IMR-90 (cell line): ENCODE results near the gene ACOXL. TPM values are rescaled to one million over a fixed set of nuclear protein-coding genes. Genes with fewer than 3 reads are reported as not detected.

Source experiments
- ATAC-seq: fragments of 200-7000 bp; cut with Tn5 transposase; 2 replicates; pipeline ENCODE4 v1.9.1; 2020; ENCODE audit warnings: low read depth, mild to moderate bottlenecking, moderate library complexity
- BruUV-seq: library from RNA; stranded (reverse); fragments of 400-500 nt; replicated peaks from 2 replicates; lab custom pipeline; 2021; lab: Mats Ljungman, UMichigan
- CTCF ChIA-PET: fragments of 300-600 bp; formaldehyde crosslinking; extraction: SDS; loops from one replicate; lab custom pipeline; 2021; ENCODE audit warnings: antibody characterized with exemption; lab: Yijun Ruan, JAX
- POLR2A ChIA-PET: fragments of 300-600 bp; sonication (Branson Sonifier 250); formaldehyde crosslinking; loops from one replicate; lab custom pipeline; 2022; ENCODE audit warnings: antibody characterized with exemption; ENCODE audit not compliant: unreplicated experiment; lab: Charles Lee
- DNase-seq: peaks from one replicate; pipeline ENCODE4 v3.0.0; 2013
- H2AFZ ChIP-seq: replicated peaks from 2 replicates; pipeline ENCODE3; 2013; ENCODE audit warnings: low read length, mild to moderate bottlenecking; ENCODE audit not compliant: poor library complexity
- H2AK5ac ChIP-seq: 2 replicates; pipeline ENCODE4 v1.6.1; 2013; ENCODE audit warnings: low read depth, low read length, inconsistent platforms
- H2AK9ac ChIP-seq: replicated peaks from 2 replicates; pipeline ENCODE3; 2013; ENCODE audit warnings: mild to moderate bottlenecking, low read depth, low read length, moderate library complexity; ENCODE audit not compliant: poor library complexity
- H2BK120ac ChIP-seq: 2 replicates; pipeline ENCODE4 v1.6.1; 2013; ENCODE audit warnings: low read depth, low read length, inconsistent platforms
- H2BK15ac ChIP-seq: 3 replicates; pipeline ENCODE4 v1.6.1; 2013; ENCODE audit warnings: low read depth, low read length, inconsistent platforms
- H2BK20ac ChIP-seq: 2 replicates; pipeline ENCODE4 v1.6.1; 2013; ENCODE audit warnings: low read depth, mild to moderate bottlenecking, inconsistent platforms, low read length, moderate library complexity
- H2BK5ac ChIP-seq: 2 replicates; pipeline ENCODE4 v1.6.1; 2013; ENCODE audit warnings: mild to moderate bottlenecking, low read depth, low read length, inconsistent platforms; ENCODE audit not compliant: poor library complexity, severe bottlenecking
- H3K14ac ChIP-seq: replicated peaks from 2 replicates; pipeline ENCODE4 v1.6.1; 2013; ENCODE audit warnings: low read depth, low read length, inconsistent platforms
- H3K18ac ChIP-seq: 2 replicates; pipeline ENCODE4 v1.6.1; 2013; ENCODE audit warnings: low read depth, low read length, control low read depth
- H3K23ac ChIP-seq: 2 replicates; pipeline ENCODE4 v1.6.1; 2013; ENCODE audit warnings: low read depth, low read length, inconsistent platforms
- H3K27ac ChIP-seq: 2 replicates; pipeline ENCODE4 v1.5.1; 2013; ENCODE audit warnings: mild to moderate bottlenecking, control low read depth, low read length; ENCODE audit not compliant: insufficient read depth
- H3K27me3 ChIP-seq: 2 replicates; pipeline ENCODE4 v1.6.1; 2013; ENCODE audit warnings: low read length; ENCODE audit not compliant: control insufficient read depth, insufficient read depth
- H3K36me3 ChIP-seq: 2 replicates; pipeline ENCODE4 v1.6.1; 2013; ENCODE audit warnings: low read length, mixed read lengths; ENCODE audit not compliant: control insufficient read depth, insufficient read depth
- H3K4ac ChIP-seq: 2 replicates; pipeline ENCODE4 v1.6.1; 2013; ENCODE audit warnings: low read depth, low read length, inconsistent platforms
- H3K4me1 ChIP-seq: 2 replicates; pipeline ENCODE4 v1.6.1; 2013; ENCODE audit warnings: low read length, mixed read lengths; ENCODE audit not compliant: control insufficient read depth, insufficient read depth
- H3K4me2 ChIP-seq: 2 replicates; pipeline ENCODE4 v1.6.1; 2013; ENCODE audit warnings: low read depth, mild to moderate bottlenecking, control low read depth, low read length, moderate library complexity
- H3K4me3 ChIP-seq: 2 replicates; pipeline ENCODE4 v1.5.1; 2013; ENCODE audit warnings: low read depth, mild to moderate bottlenecking, control low read depth, low read length, moderate library complexity; ENCODE audit not compliant: insufficient read depth
- H3K56ac ChIP-seq: 2 replicates; pipeline ENCODE4 v1.6.1; 2013; ENCODE audit warnings: low read length, inconsistent platforms; ENCODE audit not compliant: insufficient read depth; ENCODE audit errors: extremely low read depth
- H3K79me1 ChIP-seq, 2 experiments: 2 replicates each; pipeline ENCODE4 v1.6.1; 2013; ENCODE audit warnings: low read length in 2 of 2, inconsistent platforms in 1 of 2, low read depth in 1 of 2
- H3K9ac ChIP-seq: 2 replicates; pipeline ENCODE4 v1.6.1; 2013; ENCODE audit warnings: low read depth, low read length, control low read depth
- H3K9me1 ChIP-seq: 2 replicates; pipeline ENCODE4 v1.6.1; 2013; ENCODE audit warnings: low read length, inconsistent platforms; ENCODE audit not compliant: insufficient read depth
- H3K9me3 ChIP-seq: 2 replicates; pipeline ENCODE4 v1.6.1; 2013; ENCODE audit warnings: low read length; ENCODE audit not compliant: control insufficient read depth, insufficient read depth
- H4K20me1 ChIP-seq: 2 replicates; pipeline ENCODE4 v1.6.1; 2013; ENCODE audit warnings: low read length, inconsistent platforms; ENCODE audit not compliant: insufficient read depth
- H4K5ac ChIP-seq: 2 replicates; pipeline ENCODE4 v1.6.1; 2013; ENCODE audit warnings: mild to moderate bottlenecking, low read depth, low read length, control low read depth
- H4K8ac ChIP-seq, 2 experiments: 2 replicates each; pipeline ENCODE4 v1.6.1; 2013; ENCODE audit warnings: low read depth in 2 of 2, low read length in 2 of 2, control low read depth in 1 of 2, inconsistent platforms in 1 of 2
- H4K91ac ChIP-seq: 2 replicates; pipeline ENCODE4 v1.6.1; 2013; ENCODE audit warnings: low read depth, low read length, inconsistent platforms; ENCODE audit not compliant: insufficient read depth
- CHD1 ChIP-seq: IDR thresholded peaks from 2 replicates; pipeline ENCODE4 v1.6.1; 2012; ENCODE audit warnings: low read depth, low read length, improper control_type of control experiment
- RFX5 ChIP-seq: IDR thresholded peaks from 2 replicates; pipeline ENCODE4 v1.8.0; 2012; ENCODE audit warnings: low read depth, mild to moderate bottlenecking, low read length, moderate library complexity
- WGBS, 2 experiments: methylation state at CpG; one replicate each; pipeline versions ENCODE4 v1.1.5 to v1.1.7; 2013; ENCODE audit warnings: missing lambda C conversion rate in 2 of 2; ENCODE audit not compliant: insufficient read length in 1 of 2; ENCODE audit errors: extremely low coverage in 2 of 2; 5-methylcytosine and 5-hydroxymethylcytosine counted together
- dilution Hi-C: fragments of 300-500 bp; cut with HindIII; formaldehyde crosslinking; loops from one replicate; pipeline ENCODE4 v1.14.3; 2018; ENCODE audit warnings: low sequenced_read_pairs; ENCODE audit not compliant: unreplicated experiment
- in situ Hi-C: fragments of 300-500 bp; cut with MboI; formaldehyde crosslinking; loops from 3 replicates; pipeline ENCODE4 v1.14.3; 2019; ENCODE audit warnings: low sequenced_read_pairs, inconsistent platforms, mixed read lengths
- intact Hi-C: fragments of 100-400 bp; cut with micrococcal nuclease; formaldehyde crosslinking; loops from 2 replicates; pipeline ENCODE4 v1.10.0; 2022
- polyA plus RNA-seq, 3 experiments: library from polyadenylated mRNA; depleted of rRNA; stranded (reverse); fragments of >200 nt; gene quantifications; 2 replicates each; pipeline ENCODE4 v1.2.3, GENCODE V29; 2012; ENCODE audit warnings: low replicate concordance in 1 of 3
- total RNA-seq: library from RNA; depleted of rRNA; stranded (reverse); fragments of >200 nt; gene quantifications from 2 replicates; pipeline ENCODE4 v1.2.3, GENCODE V29; 2012
- TF ChIP-seq, protein P1 (sequence below): fragments of 150-350 bp; IDR thresholded peaks from 2 replicates; pipeline ENCODE4 v1.6.1; 2017; ENCODE audit warnings: mild to moderate bottlenecking, antibody characterized with exemption, low read length, low read depth

The ACOXL gene
- total and polyA plus RNA-seq, 2 of the 4 experiments (the other 2 are of a cell fraction) = not detected

DNA sequence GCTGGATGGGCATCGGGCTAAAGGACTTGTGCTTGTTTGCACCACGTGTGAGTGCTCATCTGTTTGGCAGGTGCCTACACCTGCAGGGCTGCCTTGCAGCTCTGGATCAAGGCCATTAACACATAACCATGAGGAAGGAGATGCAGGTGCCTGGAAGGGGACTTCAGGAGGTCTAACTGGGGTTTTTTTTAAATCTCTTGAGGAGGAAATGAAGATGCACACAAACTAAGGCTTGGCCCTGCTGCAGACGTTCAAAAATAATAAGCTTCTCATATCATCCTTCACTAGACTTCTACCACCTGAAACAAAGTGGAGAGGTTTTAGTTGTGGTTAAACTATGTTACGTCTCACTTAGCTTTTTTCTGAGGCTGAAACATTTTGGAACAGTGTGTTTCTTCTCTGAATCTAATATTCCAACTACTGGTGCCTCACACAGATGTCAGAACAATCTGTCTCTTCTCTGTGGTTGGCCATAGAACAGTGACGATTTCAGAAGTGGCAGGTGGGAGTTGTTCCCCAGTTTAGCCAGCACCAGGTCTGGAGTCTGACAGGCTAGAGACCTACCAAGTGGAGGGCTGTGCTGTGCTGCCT, 424.8 kb downstream of the ACOXL start:
- ChIA-PET CTCF (no interaction called here), POLR2A (no interaction called here)
- no TSS peak for BruUV-seq
- Histone ChIP-seq H3K4me3 (no peak overlapping the region), H3K56ac (no peak overlapping the region), H3K36me3 (peaks cover 14% of the 10 kb centered on the region; the same call in 1 of the 2 replicates), H2AK9ac (no peak overlapping the region), H4K91ac (no peak overlapping the region), H3K14ac (no peak overlapping the region), H3K9ac (no peak overlapping the region), H2BK15ac (no peak overlapping the region), H4K8ac (no peak overlapping the region), H2AK5ac (no peak overlapping the region), H3K79me1 (no peaks in the 10 kb centered on the region), H3K9me3 (no peaks in the 10 kb centered on the region), H3K4me2 (no peak overlapping the region), H4K5ac (no peak overlapping the region), H2BK120ac (no peak overlapping the region), H3K18ac (no peak overlapping the region), H3K23ac (no peak overlapping the region), H2BK5ac (no peak overlapping the region), H2BK20ac (no peak overlapping the region), H2AFZ (no peak overlapping the region), H3K27me3 (peaks cover 4% of the 10 kb centered on the region; the same call in 1 of the 2 replicates), H4K20me1 (peaks cover 23% of the 10 kb centered on the region), H3K27ac (no peak overlapping the region), H3K4ac (no peak overlapping the region), H3K9me1 (peaks cover 13% of the 10 kb centered on the region; the same call in 1 of the 2 replicates), H3K4me1 (peaks cover 10% of the 10 kb centered on the region)
- no peak for DNase-seq
- intact Hi-C loops (no loop called here), in situ Hi-C loops (no loop called here), dilution Hi-C loops (no loop called here)
- 90% methylated on average over 2 of the region's 5 CpGs; no CpG with 5 or more reads in 1 of the 2 experiments for WGBS, 2 experiments
- TF ChIP-seq CHD1 = no peak
- TF ChIP-seq, protein P1, sequence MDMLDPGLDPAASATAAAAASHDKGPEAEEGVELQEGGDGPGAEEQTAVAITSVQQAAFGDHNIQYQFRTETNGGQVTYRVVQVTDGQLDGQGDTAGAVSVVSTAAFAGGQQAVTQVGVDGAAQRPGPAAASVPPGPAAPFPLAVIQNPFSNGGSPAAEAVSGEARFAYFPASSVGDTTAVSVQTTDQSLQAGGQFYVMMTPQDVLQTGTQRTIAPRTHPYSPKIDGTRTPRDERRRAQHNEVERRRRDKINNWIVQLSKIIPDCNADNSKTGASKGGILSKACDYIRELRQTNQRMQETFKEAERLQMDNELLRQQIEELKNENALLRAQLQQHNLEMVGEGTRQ = no peak
- TF ChIP-seq RFX5 = no peak
- no peak for ATAC-seq
